ENCODE results near the gene MORF4L1.

- TF ChIP-seq CTCF (IDR thresholded peaks at IDR 0.05) (no peak), EP300 (IDR thresholded peaks at IDR 0.05) (no peak)
Measured at GRCh38 chr15:78934655-78935023, 61.9 kb downstream of the MORF4L1 start.
